Measurements from ENCODE around the gene SLC2A11.
"Not testable (repeated sequence)": the region's sequence is repeated elsewhere in the genome, so short reads cannot be mapped to it uniquely, and the experiment has no call there.

Gene SLC2A11

GRCh38 chr22:23896166-23896522 lies 38.5 kb downstream of the SLC2A11 start:
- CTCF ChIA-PET: interaction anchor here (1.1 kb wide), 1 partner anchor 18 kb away, joined by 4 read pairs; no protein-coding TSS in a partner anchor
- POLR2A ChIA-PET: no interaction called here
- DNase-seq (ENCODE audit: extremely low spot score): no peak
- TF ChIP-seq CTCF (IDR thresholded peaks at IDR 0.05; ENCODE audit: control extremely low read depth, extremely low read depth, low read depth, missing control alignments): no peak

- no peak for TF ChIP-seq CTCF (IDR thresholded peaks at IDR 0.05; ENCODE audit: control extremely low read depth, extremely low read depth, low read depth, missing control alignments)
- ChIA-PET CTCF (interaction anchor here (1.1 kb wide), 1 partner anchor 17 kb away, joined by 4 read pairs; no protein-coding TSS in a partner anchor), POLR2A (no interaction called here)
- no peak for DNase-seq (ENCODE audit: extremely low spot score)
Observed at GRCh38 chr22:23896523-23897186, 39.0 kb downstream of the SLC2A11 start.

GRCh38 chr22:23897320-23897719 lies 39.6 kb downstream of the SLC2A11 start:
- TF ChIP-seq CTCF (IDR thresholded peaks at IDR 0.05; ENCODE audit: control extremely low read depth, extremely low read depth, low read depth, missing control alignments): no peak
- ChIA-PET CTCF (no interaction called here), POLR2A (no interaction called here)
- no peak for DNase-seq (ENCODE audit: extremely low spot score)

- ChIA-PET CTCF (interaction anchor here (2.0 kb wide), 1 partner anchor 11 kb away, joined by 8 read pairs; no protein-coding TSS in a partner anchor), POLR2A (no interaction called here)
- TF ChIP-seq CTCF (IDR thresholded peaks at IDR 0.05; ENCODE audit: control extremely low read depth, extremely low read depth, low read depth, missing control alignments): no peak
- DNase-seq (ENCODE audit: extremely low spot score): no peak
Observed at GRCh38 chr22:23898006-23898974, 40.6 kb downstream of the SLC2A11 start.

GRCh38 chr22:23899042-23899745 lies 41.5 kb downstream of the SLC2A11 start:
- ChIA-PET POLR2A (no interaction called here), CTCF (interaction anchor here (2.0 kb wide), 1 partner anchor 10 kb away, joined by 8 read pairs; no protein-coding TSS in a partner anchor)
- DNase-seq (ENCODE audit: extremely low spot score): no peak
- TF ChIP-seq CTCF (IDR thresholded peaks at IDR 0.05; ENCODE audit: control extremely low read depth, extremely low read depth, low read depth, missing control alignments): no peak

- POLR2A ChIA-PET: not testable (repeated sequence)
Observed at GRCh38 chr22:23900227-23900626, 42.6 kb downstream of the SLC2A11 start.

More at GRCh38 chr22:23900227-23900626, 42.6 kb downstream of the SLC2A11 start:
- not testable (repeated sequence) for DNase-seq (ENCODE audit: extremely low spot score)
- CTCF ChIA-PET: interaction anchor here (3.6 kb wide), 1 partner anchor 12 kb away, joined by 19 read pairs; no protein-coding TSS in a partner anchor

All from GM10248 (cell line).